HepG2 (cell line): ENCODE measurements around the gene ADAT3. TPM values are rescaled to one million over a fixed set of nuclear protein-coding genes. Genes with fewer than 3 reads are reported as not detected.

Experiments used
- BORCS8-MEF2B ChIP-seq: sonication (generic); formaldehyde crosslinking; IDR thresholded peaks from 2 replicates; pipeline ENCODE4 v1.8.0; 2022; ENCODE audit warnings: mild to moderate bottlenecking, missing genetic modification reagents
- CHCHD3 ChIP-seq: sonication (generic); formaldehyde crosslinking; IDR thresholded peaks from 2 replicates; pipeline ENCODE4 v1.8.0; 2022; ENCODE audit warnings: mild to moderate bottlenecking, missing genetic modification reagents, moderate library complexity
- CSRNP1 ChIP-seq: sonication (generic); formaldehyde crosslinking; IDR thresholded peaks from 2 replicates; pipeline ENCODE4 v1.8.1; 2023; ENCODE audit warnings: mild to moderate bottlenecking, missing genetic modification reagents
- GATAD1 ChIP-seq: IDR thresholded peaks from 2 replicates; pipeline ENCODE4 v1.6.1; 2016; ENCODE audit warnings: missing genetic modification reagents, missing compliant biosample characterization
- HDAC2 ChIP-seq: sonication (generic); formaldehyde crosslinking; IDR thresholded peaks from 2 replicates; pipeline ENCODE4 v1.4.0; 2020; ENCODE audit warnings: missing genetic modification reagents
- HIVEP1 ChIP-seq: sonication (generic); formaldehyde crosslinking; IDR thresholded peaks from 2 replicates; pipeline ENCODE4 v1.4.0; 2020; ENCODE audit warnings: mild to moderate bottlenecking, missing genetic modification reagents
- NFKB2 ChIP-seq: sonication (generic); formaldehyde crosslinking; IDR thresholded peaks from 2 replicates; pipeline ENCODE4 v1.4.0; 2020; ENCODE audit warnings: missing genetic modification reagents, borderline replicate concordance
- NR1H2 ChIP-seq: sonication (generic); formaldehyde crosslinking; IDR thresholded peaks from 2 replicates; pipeline ENCODE4 v1.8.1; 2022; ENCODE audit warnings: low read depth, missing genetic modification reagents, borderline replicate concordance
- PLRG1 ChIP-seq: fragments of 450-650 bp; conservative IDR thresholded peaks from 2 replicates; pipeline ENCODE4 v1.6.1; 2016
- RARA ChIP-seq: IDR thresholded peaks from 2 replicates; pipeline ENCODE4 v1.6.1; 2016; ENCODE audit warnings: missing genetic modification reagents, missing compliant biosample characterization
- ZNF101 ChIP-seq: sonication (generic); formaldehyde crosslinking; IDR thresholded peaks from 2 replicates; pipeline ENCODE4 v1.4.0; 2020; ENCODE audit warnings: mild to moderate bottlenecking, low read depth, missing genetic modification reagents, borderline replicate concordance
- ZNF281 ChIP-seq: sonication (generic); formaldehyde crosslinking; IDR thresholded peaks from 2 replicates; pipeline ENCODE4 v1.4.0; 2020; ENCODE audit warnings: missing genetic modification reagents, borderline replicate concordance
- ZNF687 ChIP-seq: sonication (generic); formaldehyde crosslinking; IDR thresholded peaks from 2 replicates; pipeline ENCODE4 v1.5.1; 2020; ENCODE audit warnings: mild to moderate bottlenecking, missing genetic modification reagents, moderate library complexity
- polyA plus RNA-seq, 8 experiments: library from polyadenylated mRNA; depleted of rRNA in 3 of 8; stranded (reverse) in 7 of 8; unstranded in 1 of 8; fragments of >200 nt; fragmentation: Illumina TruSeq in 4 of 8; extraction: Trizol in 4 of 8; gene quantifications; 2 replicates each; pipeline versions ENCODE4 v1.2.1 to v1.2.3, GENCODE V29; 2011 to 2016; ENCODE audit warnings: low read depth in 4 of 8, missing spikeins in 1 of 8, mixed read lengths in 1 of 8; ENCODE audit not compliant: insufficient read depth in 1 of 8
- total RNA-seq, 5 experiments: library from RNA; depleted of rRNA; stranded (reverse); fragments of >200 nt; fragmentation: Illumina TruSeq; extraction: Trizol; gene quantifications; 2 replicates each; pipeline ENCODE4 v1.2.3, GENCODE V29; 2016; ENCODE audit warnings: low read depth in 1 of 5
- TF ChIP-seq, protein P1 (sequence below): sonication (generic); formaldehyde crosslinking; IDR thresholded peaks from 2 replicates; pipeline ENCODE4 v1.9.0; 2022; ENCODE audit warnings: low read depth, missing genetic modification reagents

The ADAT3 gene
- total and polyA plus RNA-seq, 2 of the 13 experiments (the other 11 are each of a cell fraction or from before 2014, with no cell fraction given): 0.95 to 3.5 TPM

- TF ChIP-seq ZNF281 (peak; percentile 85; the same call in 1 of the 2 replicates), CSRNP1 (CRISPR knock-in tag) (peak; percentile 45; the same call in 1 of the 2 replicates), HDAC2 (CRISPR knock-in tag) (peak; percentile 84), PLRG1 (no peak), ZNF687 (CRISPR knock-in tag) (peak; percentile 95), RARA (peak; percentile 93), GATAD1 (CRISPR knock-in tag) (peak; percentile 41; the same call in 1 of the 2 replicates), BORCS8-MEF2B (CRISPR knock-in tag) (peak; percentile 50; the same call in 1 of the 2 replicates), NR1H2 (no peak), HIVEP1 (peak; percentile 87), ZNF101 (CRISPR knock-in tag) (0 out of 2 replicates have a peak, but pooled peaks have one; percentile 28), CHCHD3 (CRISPR knock-in tag) (no peak), NFKB2 (CRISPR knock-in tag) (peak; percentile 21; the same call in 1 of the 2 replicates)
- TF ChIP-seq, protein P1, sequence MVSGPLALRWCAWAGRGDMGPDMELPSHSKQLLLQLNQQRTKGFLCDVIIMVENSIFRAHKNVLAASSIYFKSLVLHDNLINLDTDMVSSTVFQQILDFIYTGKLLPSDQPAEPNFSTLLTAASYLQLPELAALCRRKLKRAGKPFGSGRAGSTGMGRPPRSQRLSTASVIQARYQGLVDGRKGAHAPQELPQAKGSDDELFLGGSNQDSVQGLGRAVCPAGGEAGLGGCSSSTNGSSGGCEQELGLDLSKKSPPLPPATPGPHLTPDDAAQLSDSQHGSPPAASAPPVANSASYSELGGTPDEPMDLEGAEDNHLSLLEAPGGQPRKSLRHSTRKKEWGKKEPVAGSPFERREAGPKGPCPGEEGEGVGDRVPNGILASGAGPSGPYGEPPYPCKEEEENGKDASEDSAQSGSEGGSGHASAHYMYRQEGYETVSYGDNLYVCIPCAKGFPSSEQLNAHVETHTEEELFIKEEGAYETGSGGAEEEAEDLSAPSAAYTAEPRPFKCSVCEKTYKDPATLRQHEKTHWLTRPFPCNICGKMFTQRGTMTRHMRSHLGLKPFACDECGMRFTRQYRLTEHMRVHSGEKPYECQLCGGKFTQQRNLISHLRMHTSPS (CRISPR knock-in tag): peak; percentile 97
These were observed 34.0 kb upstream of the ADAT3 start (continued) for GRCh38 chr19:1871140-1871597.
